ENCODE results near the gene CD47.

- TF ChIP-seq, protein P1, sequence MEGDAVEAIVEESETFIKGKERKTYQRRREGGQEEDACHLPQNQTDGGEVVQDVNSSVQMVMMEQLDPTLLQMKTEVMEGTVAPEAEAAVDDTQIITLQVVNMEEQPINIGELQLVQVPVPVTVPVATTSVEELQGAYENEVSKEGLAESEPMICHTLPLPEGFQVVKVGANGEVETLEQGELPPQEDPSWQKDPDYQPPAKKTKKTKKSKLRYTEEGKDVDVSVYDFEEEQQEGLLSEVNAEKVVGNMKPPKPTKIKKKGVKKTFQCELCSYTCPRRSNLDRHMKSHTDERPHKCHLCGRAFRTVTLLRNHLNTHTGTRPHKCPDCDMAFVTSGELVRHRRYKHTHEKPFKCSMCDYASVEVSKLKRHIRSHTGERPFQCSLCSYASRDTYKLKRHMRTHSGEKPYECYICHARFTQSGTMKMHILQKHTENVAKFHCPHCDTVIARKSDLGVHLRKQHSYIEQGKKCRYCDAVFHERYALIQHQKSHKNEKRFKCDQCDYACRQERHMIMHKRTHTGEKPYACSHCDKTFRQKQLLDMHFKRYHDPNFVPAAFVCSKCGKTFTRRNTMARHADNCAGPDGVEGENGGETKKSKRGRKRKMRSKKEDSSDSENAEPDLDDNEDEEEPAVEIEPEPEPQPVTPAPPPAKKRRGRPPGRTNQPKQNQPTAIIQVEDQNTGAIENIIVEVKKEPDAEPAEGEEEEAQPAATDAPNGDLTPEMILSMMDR (IDR thresholded peaks at IDR 0.05; ENCODE audit: low read depth, low read length): no peak
- no peak for TF ChIP-seq EZH2phosphoT487 (IDR thresholded peaks at IDR 0.05; ENCODE audit: low read depth)
Measured at GRCh38 chr3:108012304-108012703, 78.5 kb downstream of the CD47 start.

Data from OCI-LY3 (cell line).